KMS-11 (cell line): ENCODE data around the gene ZNF823.
"Not testable (repeated sequence)": the region's sequence is repeated elsewhere in the genome, so short reads cannot be mapped to it uniquely, and the experiment has no call there.

Source experiments
- H2AFZ ChIP-seq: fragments of 200-600 bp; sonication (generic); 2 replicates; pipeline ENCODE4 v1.6.1; 2016; ENCODE audit warnings: antibody characterized with exemption, mixed run types, low read depth
- H3K27ac ChIP-seq: fragments of 200-600 bp; sonication (generic); 2 replicates; pipeline ENCODE4 v1.6.1; 2016; ENCODE audit warnings: mild to moderate bottlenecking, mixed run types
- H3K27me3 ChIP-seq: fragments of 200-600 bp; sonication (generic); 2 replicates; pipeline ENCODE4 v1.6.1; 2017; ENCODE audit warnings: mild to moderate bottlenecking, low read depth, mixed run types, moderate library complexity; ENCODE audit not compliant: insufficient read depth
- H3K36me3 ChIP-seq: fragments of 200-600 bp; sonication (generic); 2 replicates; pipeline ENCODE4 v1.6.1; 2017; ENCODE audit warnings: mild to moderate bottlenecking, mixed run types; ENCODE audit not compliant: insufficient read depth
- H3K4me1 ChIP-seq: fragments of 200-600 bp; sonication (generic); 2 replicates; pipeline ENCODE4 v1.6.1; 2016; ENCODE audit warnings: mild to moderate bottlenecking, low read depth, mixed run types; ENCODE audit not compliant: poor library complexity, severe bottlenecking
- H3K4me2 ChIP-seq: fragments of 200-600 bp; sonication (generic); 2 replicates; pipeline ENCODE4 v1.7.0; 2016; ENCODE audit warnings: mild to moderate bottlenecking, mixed run types
- H3K4me3 ChIP-seq: fragments of 200-600 bp; sonication (generic); IDR thresholded peaks from 2 replicates; pipeline ENCODE4 v1.6.1; 2017; ENCODE audit warnings: low read depth, low read length, mixed read lengths; ENCODE audit not compliant: insufficient read depth
- H3K79me2 ChIP-seq: fragments of 200-600 bp; sonication (generic); 2 replicates; pipeline ENCODE4 v1.6.1; 2016; ENCODE audit warnings: low read depth, mixed run types; ENCODE audit not compliant: insufficient read depth
- H3K9ac ChIP-seq: fragments of 200-600 bp; sonication (generic); 2 replicates; pipeline ENCODE4 v1.6.1; 2016; ENCODE audit warnings: mild to moderate bottlenecking, mixed run types
- H4K20me1 ChIP-seq: fragments of 200-600 bp; sonication (generic); 2 replicates; pipeline ENCODE4 v1.6.1; 2016; ENCODE audit warnings: mild to moderate bottlenecking, mixed run types; ENCODE audit not compliant: insufficient read depth
- TF ChIP-seq, protein P1 (sequence below): fragments of 200-600 bp; sonication (generic); conservative IDR thresholded peaks from 2 replicates; pipeline ENCODE4 v1.6.1; 2017; ENCODE audit warnings: low read depth, mild to moderate bottlenecking, antibody characterized with exemption, low read length, moderate library complexity, mixed read lengths

ZNF823 gene

DNA sequence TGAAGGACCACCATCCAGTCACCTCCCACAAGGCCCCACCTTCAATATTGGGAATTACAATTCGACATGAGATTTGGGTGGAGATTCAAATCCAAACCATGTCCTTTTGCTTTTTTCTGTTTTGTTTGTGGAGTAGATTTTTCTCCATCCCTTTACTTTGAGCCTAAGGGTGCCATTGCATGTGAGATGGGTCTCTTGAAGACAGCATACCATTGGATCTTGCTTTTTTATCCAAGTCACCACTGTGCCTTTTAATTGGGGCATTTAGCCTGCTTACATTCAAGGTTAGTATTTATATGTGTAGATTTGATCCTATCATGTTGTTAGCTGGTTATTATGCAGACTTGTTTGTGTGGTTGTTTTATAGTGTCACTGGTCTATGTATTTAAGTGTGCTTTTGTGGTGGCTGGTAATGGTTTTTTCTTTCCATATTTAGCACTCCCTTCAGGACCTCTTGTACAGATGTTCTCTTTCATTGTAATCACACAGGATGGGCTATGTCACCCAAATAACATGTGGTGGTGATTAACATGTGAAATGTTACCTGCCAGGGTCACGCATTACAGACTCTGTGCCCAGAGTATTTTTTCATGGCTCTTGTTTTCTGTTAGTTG lies 58.0 kb downstream of the ZNF823 start:
- H3K9ac ChIP-seq: no peak overlapping the region
- H3K36me3 ChIP-seq: no peaks in the 10 kb centered on the region
- H3K4me1 ChIP-seq: no peaks in the 10 kb centered on the region
- no peaks in the 10 kb centered on the region for H4K20me1 ChIP-seq
- H3K79me2 ChIP-seq: no peaks in the 10 kb centered on the region
- H3K27me3 ChIP-seq: no peaks in the 10 kb centered on the region
- TF ChIP-seq, protein P1, sequence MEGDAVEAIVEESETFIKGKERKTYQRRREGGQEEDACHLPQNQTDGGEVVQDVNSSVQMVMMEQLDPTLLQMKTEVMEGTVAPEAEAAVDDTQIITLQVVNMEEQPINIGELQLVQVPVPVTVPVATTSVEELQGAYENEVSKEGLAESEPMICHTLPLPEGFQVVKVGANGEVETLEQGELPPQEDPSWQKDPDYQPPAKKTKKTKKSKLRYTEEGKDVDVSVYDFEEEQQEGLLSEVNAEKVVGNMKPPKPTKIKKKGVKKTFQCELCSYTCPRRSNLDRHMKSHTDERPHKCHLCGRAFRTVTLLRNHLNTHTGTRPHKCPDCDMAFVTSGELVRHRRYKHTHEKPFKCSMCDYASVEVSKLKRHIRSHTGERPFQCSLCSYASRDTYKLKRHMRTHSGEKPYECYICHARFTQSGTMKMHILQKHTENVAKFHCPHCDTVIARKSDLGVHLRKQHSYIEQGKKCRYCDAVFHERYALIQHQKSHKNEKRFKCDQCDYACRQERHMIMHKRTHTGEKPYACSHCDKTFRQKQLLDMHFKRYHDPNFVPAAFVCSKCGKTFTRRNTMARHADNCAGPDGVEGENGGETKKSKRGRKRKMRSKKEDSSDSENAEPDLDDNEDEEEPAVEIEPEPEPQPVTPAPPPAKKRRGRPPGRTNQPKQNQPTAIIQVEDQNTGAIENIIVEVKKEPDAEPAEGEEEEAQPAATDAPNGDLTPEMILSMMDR: no peak
- H3K4me2 ChIP-seq: no peak overlapping the region
- H3K27ac ChIP-seq: no peak overlapping the region
- H3K4me3 ChIP-seq: no peak overlapping the region
- H2AFZ ChIP-seq: no peak overlapping the region

DNA sequence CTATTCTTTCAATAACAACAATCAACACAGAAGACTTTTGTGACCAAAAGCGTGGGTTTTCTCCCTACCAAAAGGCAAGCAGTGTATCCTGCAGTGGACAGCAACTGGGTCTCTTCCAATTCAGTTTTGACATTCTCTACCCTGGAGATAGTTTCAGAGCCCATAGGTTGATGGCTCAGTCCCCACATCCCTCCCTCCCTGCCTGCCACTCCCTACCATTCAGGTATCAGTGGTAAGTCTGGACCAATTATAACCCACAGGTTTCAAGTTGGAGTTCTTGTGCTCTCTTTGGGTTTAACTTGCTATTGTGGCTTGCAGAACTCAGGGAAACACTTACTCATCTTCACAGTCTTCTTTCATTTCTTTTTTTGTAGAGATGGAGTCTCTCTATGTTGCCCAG lies 60.2 kb downstream of the ZNF823 start:
- H3K4me3 ChIP-seq: no peak overlapping the region
- no peaks in the 10 kb centered on the region for H3K36me3 ChIP-seq
- no peak overlapping the region for H3K9ac ChIP-seq
- no peaks in the 10 kb centered on the region for H3K4me1 ChIP-seq
- H4K20me1 ChIP-seq: no peaks in the 10 kb centered on the region
- H3K79me2 ChIP-seq: no peaks in the 10 kb centered on the region
- H3K4me2 ChIP-seq: no peak overlapping the region
- H3K27ac ChIP-seq: no peak overlapping the region
- TF ChIP-seq, protein P1: no peak
- H2AFZ ChIP-seq: no peak overlapping the region
- no peaks in the 10 kb centered on the region for H3K27me3 ChIP-seq

DNA sequence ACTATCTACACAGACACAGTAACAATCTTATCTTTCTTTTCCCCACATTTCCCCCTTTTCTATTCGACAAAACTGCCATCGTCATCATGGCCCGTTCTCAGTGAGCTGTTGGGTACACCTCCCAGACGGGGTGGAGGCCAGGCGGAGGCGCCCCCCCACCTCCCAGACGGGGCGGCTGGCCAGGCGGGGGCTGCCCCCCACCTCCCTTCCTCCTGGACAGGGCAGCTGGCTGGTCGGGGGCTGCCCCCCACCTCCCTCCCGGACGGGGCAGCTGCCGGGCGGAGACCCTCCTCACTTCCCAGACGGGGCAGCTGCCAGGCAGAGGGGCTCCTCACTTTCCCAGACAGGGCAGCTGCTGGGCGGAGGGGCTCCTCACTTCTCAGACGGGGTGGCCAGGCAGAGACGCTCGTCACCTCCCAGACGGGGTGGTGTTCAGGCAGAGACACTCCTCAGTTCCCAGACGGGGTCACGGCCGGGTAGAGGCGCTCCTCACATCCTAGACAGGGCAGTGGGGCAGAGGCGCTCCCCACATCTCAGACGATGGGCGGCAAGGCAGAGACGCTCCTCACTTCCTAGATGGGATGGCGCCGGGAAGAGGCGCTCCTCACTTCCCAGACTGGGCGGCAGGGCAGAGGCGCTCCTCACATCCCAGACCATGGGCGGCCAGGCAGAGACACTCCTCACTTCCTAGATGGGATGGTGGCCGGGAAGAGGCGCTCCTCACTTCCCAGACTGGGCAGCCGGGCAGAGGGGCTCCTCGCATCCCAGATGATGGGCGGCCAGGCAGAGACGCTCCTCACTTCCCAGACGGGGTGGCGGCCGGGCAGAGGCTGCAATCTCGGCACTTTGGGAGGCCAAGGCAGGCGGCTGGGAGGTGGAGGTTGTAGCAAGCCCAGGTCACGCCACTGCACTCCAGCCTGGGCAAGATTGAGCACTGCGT lies 61.8 kb downstream of the ZNF823 start:
- H2AFZ ChIP-seq, H3K4me1 ChIP-seq, H3K27ac ChIP-seq, H4K20me1 ChIP-seq, H3K4me2 ChIP-seq, H3K9ac ChIP-seq, H3K79me2 ChIP-seq, H3K4me3 ChIP-seq, H3K36me3 ChIP-seq, H3K27me3 ChIP-seq: not testable (repeated sequence)

DNA sequence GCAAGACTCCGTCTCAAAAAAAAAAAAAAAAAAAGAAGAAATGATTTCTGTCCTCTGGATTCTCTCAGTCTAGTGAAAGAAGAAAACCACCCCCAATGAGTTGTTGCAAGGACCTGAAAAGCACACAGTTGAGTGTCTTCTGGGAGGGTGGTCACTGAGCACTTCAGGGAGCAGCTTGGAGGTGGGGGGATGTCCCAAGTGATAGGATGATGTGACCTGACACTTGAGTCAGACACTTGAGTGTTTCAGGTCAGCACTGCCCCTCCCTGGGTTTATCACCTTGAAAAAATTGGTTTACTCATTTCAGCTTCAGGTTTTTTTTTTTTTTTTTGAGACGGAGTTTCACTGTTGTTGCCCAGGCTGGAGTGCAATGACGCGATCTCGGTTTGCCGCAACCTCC lies 63.2 kb downstream of the ZNF823 start:
- H4K20me1 ChIP-seq: no peaks in the 10 kb centered on the region
- TF ChIP-seq, protein P1: no peak
- H3K79me2 ChIP-seq: no peaks in the 10 kb centered on the region
- H2AFZ ChIP-seq: no peak overlapping the region
- H3K36me3 ChIP-seq: no peaks in the 10 kb centered on the region
- H3K27me3 ChIP-seq: no peaks in the 10 kb centered on the region
- no peak overlapping the region for H3K4me3 ChIP-seq
- H3K4me2 ChIP-seq: no peak overlapping the region
- H3K9ac ChIP-seq: no peak overlapping the region
- no peak overlapping the region for H3K27ac ChIP-seq
- H3K4me1 ChIP-seq: no peaks in the 10 kb centered on the region

DNA sequence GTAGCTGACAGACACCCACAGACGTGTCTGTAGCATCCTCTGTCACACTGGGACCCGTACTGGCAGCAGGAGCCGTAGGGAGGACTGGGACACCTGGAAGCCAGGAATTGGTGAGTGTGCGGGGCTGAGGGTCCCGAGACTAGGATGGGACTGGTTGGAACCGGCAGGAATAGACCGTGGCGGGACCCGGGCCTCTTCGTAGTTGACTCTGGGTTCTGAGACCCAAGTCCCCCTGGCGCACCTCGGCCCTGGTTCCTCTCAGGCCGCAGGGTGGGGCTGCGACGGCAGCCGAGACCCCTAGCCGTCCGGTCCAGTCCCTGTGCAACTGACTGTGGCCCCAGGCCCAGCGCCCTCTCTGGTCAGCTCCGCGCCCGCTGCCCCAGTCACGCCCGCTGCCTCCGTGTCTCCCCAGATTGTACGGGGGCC lies 64.7 kb downstream of the ZNF823 start:
- H3K4me2 ChIP-seq: no peak overlapping the region
- no peak overlapping the region for H3K27ac ChIP-seq
- H4K20me1 ChIP-seq: no peaks in the 10 kb centered on the region
- no peaks in the 10 kb centered on the region for H3K4me1 ChIP-seq
- H2AFZ ChIP-seq: no peak overlapping the region
- H3K9ac ChIP-seq: no peak overlapping the region
- TF ChIP-seq, protein P1: no peak
- H3K79me2 ChIP-seq: no peaks in the 10 kb centered on the region
- no peaks in the 10 kb centered on the region for H3K27me3 ChIP-seq
- no peaks in the 10 kb centered on the region for H3K36me3 ChIP-seq
- H3K4me3 ChIP-seq: no peak overlapping the region
